Right renal pelvis (tissue), 4 donors: Measurements from ENCODE around the gene CCR1. TPM values are rescaled to one million over a fixed set of nuclear protein-coding genes. Genes with fewer than 3 reads are reported as not detected.
"Not testable (repeated sequence)": the region's sequence is repeated elsewhere in the genome, so short reads cannot be mapped to it uniquely, and the experiment has no call there.

Source experiments
- DNase-seq, 4 donors: peaks; one replicate each; pipeline ENCODE4 v3.0.0-alpha.2; 2013; ENCODE audit warnings: low read depth in 4 of 4, low spot score in 3 of 4, missing footprints in 1 of 4
- polyA plus RNA-seq, 4 donors: library from polyadenylated mRNA; unstranded; fragments of 120-200 nt; gene quantifications; one replicate each; pipeline ENCODE4 v1.2.1, GENCODE V29; 2013; ENCODE audit not compliant: insufficient read length in 4 of 4

The CCR1 gene
- polyA plus RNA-seq, 4 donors = 1.5 to 3.0 (median 2.5) TPM

- no peak for DNase-seq
Measured at GRCh38 chr3:46184469-46184868, 23.6 kb downstream of the CCR1 start.

- DNase-seq = no peak
Measured at GRCh38 chr3:46183330-46183729, 24.8 kb downstream of the CCR1 start.

GRCh38 chr3:46168583-46169345 lies 39.3 kb downstream of the CCR1 start:
- DNase-seq = no peak

- DNase-seq = no peak
Measured at GRCh38 chr3:46163556-46164041, 44.5 kb downstream of the CCR1 start.

- no peak for DNase-seq
Measured at GRCh38 chr3:46162975-46163555, 45.0 kb downstream of the CCR1 start.

GRCh38 chr3:46157685-46158084 lies 50.4 kb downstream of the CCR1 start:
- DNase-seq = not testable (repeated sequence)

GRCh38 chr3:46154311-46154710 lies 53.8 kb downstream of the CCR1 start:
- no peak for DNase-seq

Other genes starting within 250 kb of the CCR1 start
- 10 to 100 TPM; 17.5 to 22.0 (median 19.2) TPM for gene FYCO1, start 212.5 kb downstream of the CCR1 start, polyA plus RNA-seq
- gene XCR1, start 180.8 kb downstream of the CCR1 start, polyA plus RNA-seq = under 1 TPM; 0.06 to 0.53 (median 0.33) TPM
- gene CCR3, start 34.1 kb upstream of the CCR1 start, polyA plus RNA-seq = not detected
- 1 to 10 TPM in 3 of 4 donors, under 1 TPM in 1; 0.58 to 2.1 (median 1.8) TPM for gene CCR2, start 145.8 kb upstream of the CCR1 start, polyA plus RNA-seq
- gene CCR5, start 162.6 kb upstream of the CCR1 start, polyA plus RNA-seq = under 1 TPM; 0.16 to 0.68 (median 0.45) TPM
- gene CCRL2, start 198.9 kb upstream of the CCR1 start, polyA plus RNA-seq = 1 to 10 TPM in 3 of 4 donors, under 1 TPM in 1; 1.00 to 1.2 (median 1.1) TPM